ENCODE results near the gene STRN3. TPM values are rescaled to one million over a fixed set of nuclear protein-coding genes. Genes with fewer than 3 reads are reported as not detected.
"Not testable (repeated sequence)": the region's sequence is repeated elsewhere in the genome, so short reads cannot be mapped to it uniquely, and the experiment has no call there.

The STRN3 gene
- total RNA-seq, 2 experiments from 2014 or later, result 22.3 to 25.4 TPM

DNA sequence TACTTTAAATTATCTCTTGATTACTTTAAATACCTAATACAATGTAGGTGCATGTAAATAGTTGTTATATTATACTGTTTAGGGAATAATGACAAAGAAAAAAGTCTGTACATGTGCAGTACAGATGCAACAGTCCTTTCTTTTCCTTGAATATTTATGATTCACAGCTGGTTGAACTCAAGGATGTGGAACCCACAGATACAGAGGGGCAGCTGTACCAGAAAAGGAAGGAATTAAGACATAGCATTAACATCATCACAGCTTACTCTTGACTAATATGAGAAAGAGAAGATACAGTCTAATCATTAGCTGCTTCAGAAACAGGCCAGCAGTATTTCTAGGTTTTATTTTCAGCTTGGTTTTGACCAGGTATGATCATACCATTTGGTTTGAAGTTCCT lies 35.4 kb downstream of the STRN3 start:
- no peaks in the 10 kb centered on the region for H3K27me3 Mint-ChIP-seq
- peaks cover 15% of the 10 kb centered on the region for H3K4me1 Mint-ChIP-seq
- DNase-seq, result no peak
- no peaks in the 10 kb centered on the region for H3K9me3 Mint-ChIP-seq
- POLR2A ChIA-PET, result no interaction called here
- H3K4me3 Mint-ChIP-seq, result no peak overlapping the region
- H3K36me3 Mint-ChIP-seq (ENCODE audit: low read depth), result peaks cover 9% of the 10 kb centered on the region
- CTCF ChIA-PET, result interaction anchor here (0.5 to 1.0 kb wide), 2 partner anchors 10 to 223 kb away, joined by 3 to 4 read pairs; no protein-coding TSS in a partner anchor
- no peak overlapping the region for H3K27ac Mint-ChIP-seq

DNA sequence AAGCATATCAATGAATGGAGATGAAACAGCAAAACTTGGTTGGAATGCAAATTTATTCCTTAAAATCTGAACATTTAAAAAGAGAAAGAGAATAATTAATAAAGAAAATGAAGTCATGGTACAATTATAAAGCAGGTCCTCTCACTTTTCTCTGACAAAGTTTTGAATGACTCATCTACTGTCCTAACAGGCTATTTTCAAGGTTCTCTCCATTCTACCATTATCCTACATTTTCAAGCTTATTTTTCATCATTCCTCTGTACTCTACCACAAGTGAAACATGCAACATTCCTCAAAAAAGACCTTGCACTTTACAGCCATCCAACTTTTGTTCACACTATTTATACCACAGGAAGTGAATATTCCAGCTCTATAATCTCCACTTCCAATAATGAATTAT lies 37.7 kb downstream of the STRN3 start:
- H3K27ac Mint-ChIP-seq, result no peak overlapping the region
- no peaks in the 10 kb centered on the region for H3K27me3 Mint-ChIP-seq
- no peak for DNase-seq
- H3K36me3 Mint-ChIP-seq (ENCODE audit: low read depth), result peaks cover 6% of the 10 kb centered on the region
- H3K9me3 Mint-ChIP-seq, result no peaks in the 10 kb centered on the region
- CTCF ChIA-PET, result no interaction called here
- H3K4me1 Mint-ChIP-seq, result peaks cover 5% of the 10 kb centered on the region
- POLR2A ChIA-PET, result no interaction called here
- no peak overlapping the region for H3K4me3 Mint-ChIP-seq

DNA sequence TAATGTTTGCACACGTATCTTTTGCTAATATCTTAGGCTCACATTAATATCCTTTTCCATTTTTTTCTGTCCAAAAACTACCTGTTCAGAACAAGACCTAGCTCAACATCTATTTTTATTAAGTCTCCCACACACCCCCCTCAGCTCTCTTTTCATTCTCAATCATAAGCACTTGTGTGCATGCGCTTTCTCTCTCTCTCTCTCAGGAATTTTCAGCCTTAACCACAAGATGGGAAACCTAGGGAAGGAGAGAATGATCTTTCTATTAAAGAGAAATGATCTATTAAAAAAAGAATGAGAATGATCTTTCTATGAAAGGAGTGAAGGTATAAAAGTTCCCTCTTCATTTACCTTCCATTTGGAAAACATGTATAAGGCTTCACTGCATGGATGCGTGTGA lies 40.4 kb downstream of the STRN3 start:
- Mint-ChIP-seq H3K27ac (no peak overlapping the region), H3K4me1 (peaks cover 2% of the 10 kb centered on the region), H3K4me3 (no peak overlapping the region), H3K36me3 (ENCODE audit: low read depth) (peaks cover 6% of the 10 kb centered on the region), H3K27me3 (no peaks in the 10 kb centered on the region), H3K9me3 (no peaks in the 10 kb centered on the region)
- CTCF ChIA-PET, result no interaction called here
- POLR2A ChIA-PET, result no interaction called here
- DNase-seq, result no peak

DNA sequence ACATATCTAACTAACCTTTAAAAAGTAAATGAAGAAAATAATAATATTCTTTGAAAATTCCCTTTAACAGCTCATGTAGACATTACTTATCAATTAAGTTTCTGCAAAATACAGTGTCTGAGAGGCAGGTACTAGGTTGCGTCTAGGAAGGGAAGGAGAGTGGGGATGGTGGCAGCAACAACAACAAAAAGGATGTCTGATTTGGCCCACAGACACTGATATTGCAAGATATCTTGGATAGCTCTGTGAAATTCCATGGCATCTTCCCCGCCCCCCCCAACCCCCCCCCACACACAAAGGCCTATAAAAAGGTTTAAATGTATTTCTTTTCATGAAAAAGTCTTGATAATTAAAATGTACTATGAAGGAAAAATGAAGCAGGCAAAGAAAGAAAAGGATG lies 42.3 kb downstream of the STRN3 start:
- Mint-ChIP-seq H3K27ac (no peak overlapping the region), H3K9me3 (no peaks in the 10 kb centered on the region), H3K4me1 (no peaks in the 10 kb centered on the region), H3K27me3 (no peaks in the 10 kb centered on the region), H3K36me3 (ENCODE audit: low read depth) (peaks cover 3% of the 10 kb centered on the region), H3K4me3 (no peak overlapping the region)
- CTCF ChIA-PET, result interaction anchor here (0.6 to 1.5 kb wide), 3 partner anchors 39 to 99 kb away, joined by 3 read pairs; no protein-coding TSS in a partner anchor
- no peak for DNase-seq
- POLR2A ChIA-PET, result no interaction called here

DNA sequence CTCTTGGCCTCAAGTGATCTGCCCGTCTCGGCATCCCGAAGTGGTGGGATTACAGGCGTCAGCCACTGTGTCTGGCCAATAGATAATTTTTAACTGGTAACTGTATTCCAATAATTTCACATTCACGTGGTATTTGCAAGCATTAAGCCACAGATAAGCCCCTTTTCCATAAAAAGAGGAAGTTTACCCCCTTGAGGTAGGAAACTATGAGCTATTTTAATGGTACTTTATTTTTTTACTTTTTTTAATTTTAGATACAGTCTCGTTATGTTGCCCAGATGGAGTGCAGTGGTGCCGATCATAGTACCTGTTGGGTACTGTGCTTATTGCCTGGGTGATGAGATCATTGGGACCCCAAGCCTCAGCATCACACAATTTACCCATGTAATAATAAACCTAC lies 43.6 kb downstream of the STRN3 start:
- no peak overlapping the region for H3K4me3 Mint-ChIP-seq
- H3K27me3 Mint-ChIP-seq, result no peaks in the 10 kb centered on the region
- H3K9me3 Mint-ChIP-seq, result no peaks in the 10 kb centered on the region
- ChIA-PET CTCF (interaction anchor here (1.0 to 1.1 kb wide), 2 partner anchors 95 to 100 kb away, joined by 3 to 4 read pairs; no protein-coding TSS in a partner anchor), POLR2A (no interaction called here)
- DNase-seq, result no peak
- H3K36me3 Mint-ChIP-seq (ENCODE audit: low read depth), result peaks cover 3% of the 10 kb centered on the region
- H3K4me1 Mint-ChIP-seq, result peaks cover 1% of the 10 kb centered on the region
- no peak overlapping the region for H3K27ac Mint-ChIP-seq

DNA sequence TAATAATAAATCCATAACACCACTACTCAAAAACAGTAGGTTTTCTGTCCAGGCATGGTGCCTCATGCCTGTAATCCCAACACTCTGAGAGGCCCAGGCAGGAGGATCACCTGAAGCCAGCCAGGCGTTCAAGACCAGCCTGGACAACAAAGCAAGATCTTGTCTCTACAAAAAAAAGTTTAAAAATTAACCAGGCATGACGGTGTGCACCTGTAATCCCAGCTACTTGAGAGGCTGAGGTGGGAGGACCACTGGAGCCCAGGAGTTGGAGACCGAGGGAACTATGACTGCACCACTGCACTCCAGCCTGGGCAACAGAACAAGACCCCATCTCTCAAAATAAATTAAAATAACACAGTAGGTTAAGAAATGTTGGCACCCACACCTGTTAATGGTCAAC lies 45.2 kb downstream of the STRN3 start:
- ChIA-PET POLR2A (no interaction called here), CTCF (interaction anchor here (0.6 to 2.9 kb wide), 6 partner anchors 10 to 205 kb away, joined by 3 to 8 read pairs (median 3); partner anchors contain the start of gene STRN3)
- no peak overlapping the region for H3K27ac Mint-ChIP-seq
- H3K9me3 Mint-ChIP-seq, result no peaks in the 10 kb centered on the region
- peaks cover 3% of the 10 kb centered on the region for H3K36me3 Mint-ChIP-seq (ENCODE audit: low read depth)
- no peak for DNase-seq
- H3K27me3 Mint-ChIP-seq, result no peaks in the 10 kb centered on the region
- peaks cover 1% of the 10 kb centered on the region for H3K4me1 Mint-ChIP-seq
- no peak overlapping the region for H3K4me3 Mint-ChIP-seq

DNA sequence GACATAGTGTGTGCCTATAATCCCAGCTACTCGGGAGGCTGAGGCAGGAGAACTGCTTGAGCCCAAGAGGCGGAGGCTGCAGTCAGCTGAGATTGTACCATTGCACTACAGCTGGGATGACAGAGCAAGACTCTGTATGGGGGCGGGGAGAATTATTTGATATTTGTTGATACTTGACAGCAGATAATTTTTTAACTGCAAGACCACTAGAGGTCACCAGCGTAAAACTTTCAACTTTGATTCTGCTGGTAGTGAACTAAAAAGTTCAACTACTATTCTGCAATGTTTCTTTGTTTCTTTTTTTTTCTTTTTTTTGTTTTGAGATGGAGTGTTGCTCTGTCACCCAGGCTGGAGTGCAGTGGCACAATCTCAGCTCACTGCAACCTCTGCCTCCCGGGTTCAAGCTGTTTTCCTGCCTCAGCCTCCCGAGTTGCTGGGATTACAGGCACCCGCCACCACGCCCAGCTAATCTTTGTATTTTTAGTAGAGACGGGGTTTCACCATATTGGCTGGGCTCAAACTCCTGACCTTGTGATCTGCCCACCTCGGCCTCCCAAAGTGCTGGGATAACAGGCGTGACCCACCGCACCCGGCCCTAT lies 46.0 kb downstream of the STRN3 start:
- not testable (repeated sequence) for H3K36me3 Mint-ChIP-seq (ENCODE audit: low read depth); H3K4me3 Mint-ChIP-seq; H3K27me3 Mint-ChIP-seq; H3K27ac Mint-ChIP-seq; H3K9me3 Mint-ChIP-seq; H3K4me1 Mint-ChIP-seq
- CTCF ChIA-PET, result interaction anchor here (0.6 to 2.9 kb wide), 8 partner anchors 11 to 403 kb away, joined by 3 to 8 read pairs (median 3); partner anchors contain the start of gene STRN3
- DNase-seq, result peak; percentile 26
- POLR2A ChIA-PET, result interaction anchor here (1.4 kb wide), 1 partner anchor 45 kb away, joined by 5 read pairs; the partner anchor contains the start of gene AP4S1

DNA sequence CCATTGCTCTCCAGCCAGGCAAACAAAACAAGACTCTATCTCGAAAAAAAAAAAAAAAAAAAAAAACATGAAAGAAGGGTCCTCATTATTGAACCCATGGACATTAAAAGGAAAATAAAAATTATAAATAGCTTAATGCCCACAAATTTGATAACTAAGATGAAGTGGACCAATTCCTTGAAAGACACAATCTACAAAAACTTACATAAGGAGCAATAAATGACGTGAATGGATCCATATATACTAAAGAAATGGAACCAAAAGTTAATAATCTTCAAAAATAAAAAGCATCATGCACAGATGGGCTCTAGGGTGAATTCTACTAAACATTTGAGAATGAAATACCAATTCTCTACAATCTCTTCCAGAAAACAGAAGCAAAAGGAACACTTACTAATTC lies 48.4 kb downstream of the STRN3 start:
- Mint-ChIP-seq H3K4me1 (peaks cover 10% of the 10 kb centered on the region), H3K27ac (no peak overlapping the region), H3K27me3 (no peaks in the 10 kb centered on the region), H3K36me3 (ENCODE audit: low read depth) (no peaks in the 10 kb centered on the region), H3K4me3 (no peak overlapping the region), H3K9me3 (no peaks in the 10 kb centered on the region)
- POLR2A ChIA-PET, result interaction anchor here (1.2 kb wide), 1 partner anchor 49 kb away, joined by 3 read pairs; the partner anchor contains the start of gene STRN3
- CTCF ChIA-PET, result interaction anchor here (0.7 to 1.3 kb wide), 2 partner anchors 100 to 105 kb away, joined by 3 to 7 read pairs; no protein-coding TSS in a partner anchor
- no peak for DNase-seq

DNA sequence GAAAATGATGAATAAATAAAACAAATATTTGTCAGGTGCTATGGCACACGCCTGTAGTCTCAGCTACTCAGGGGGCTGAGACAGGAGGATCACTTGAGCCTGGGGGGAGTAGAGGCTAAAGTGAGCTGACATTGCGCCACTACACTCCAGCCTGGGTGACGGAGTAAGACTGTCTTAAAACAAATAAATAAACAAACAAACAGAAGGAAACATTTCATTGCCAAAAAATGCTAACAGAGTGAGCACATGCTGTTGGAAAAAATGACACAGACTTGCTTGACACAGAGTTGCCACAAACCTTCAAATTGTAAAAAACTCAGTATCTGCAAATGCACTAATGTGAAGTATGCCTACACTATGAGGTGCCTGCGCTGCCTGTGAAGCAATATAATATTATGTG lies 51.6 kb downstream of the STRN3 start:
- CTCF ChIA-PET, result interaction anchor here (0.7 kb wide), 1 partner anchor 130 kb away, joined by 4 read pairs; no protein-coding TSS in a partner anchor
- H3K4me3 Mint-ChIP-seq, result no peak overlapping the region
- no peaks in the 10 kb centered on the region for H3K9me3 Mint-ChIP-seq
- no peak for DNase-seq
- POLR2A ChIA-PET, result no interaction called here
- H3K27me3 Mint-ChIP-seq, result no peaks in the 10 kb centered on the region
- no peak overlapping the region for H3K27ac Mint-ChIP-seq
- H3K36me3 Mint-ChIP-seq (ENCODE audit: low read depth), result peaks cover 4% of the 10 kb centered on the region
- H3K4me1 Mint-ChIP-seq, result peaks cover 17% of the 10 kb centered on the region

DNA sequence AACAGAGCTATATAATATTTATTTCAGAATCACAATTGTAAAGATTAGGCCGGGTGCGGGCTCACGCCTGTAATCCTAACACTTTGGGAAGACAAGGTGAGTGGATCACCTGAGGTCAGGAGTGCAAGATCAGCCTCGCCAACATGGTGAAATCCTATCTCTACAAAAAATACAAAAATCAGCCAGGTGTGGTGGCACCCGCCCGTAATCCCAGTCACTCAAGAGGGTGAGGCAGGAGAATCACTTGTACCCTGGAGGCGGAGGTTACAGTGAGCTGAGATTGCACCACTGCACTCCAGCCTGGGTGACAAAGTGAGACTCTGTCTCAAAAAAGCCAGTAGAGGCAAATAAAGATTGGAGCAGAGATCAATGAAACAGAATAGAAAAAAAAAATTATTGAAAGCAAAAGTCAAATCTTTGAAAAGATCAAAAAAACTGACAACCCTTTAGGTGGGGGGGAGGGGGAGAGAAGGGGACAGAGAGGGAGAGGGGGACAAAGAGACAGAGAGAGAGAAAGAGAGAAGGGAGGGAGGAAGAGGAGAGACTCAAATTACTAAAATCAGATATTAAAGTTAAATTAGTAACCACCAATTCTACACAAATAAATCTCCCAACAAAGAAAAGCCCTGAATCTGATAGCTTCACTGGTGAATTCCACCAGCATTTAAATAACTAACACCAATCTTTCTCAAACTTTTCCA lies 53.1 kb downstream of the STRN3 start:
- no peak overlapping the region for H3K27ac Mint-ChIP-seq
- H3K4me3 Mint-ChIP-seq, result no peak overlapping the region
- POLR2A ChIA-PET, result no interaction called here
- peaks cover 4% of the 10 kb centered on the region for H3K36me3 Mint-ChIP-seq (ENCODE audit: low read depth)
- H3K9me3 Mint-ChIP-seq, result no peaks in the 10 kb centered on the region
- CTCF ChIA-PET, result no interaction called here
- H3K27me3 Mint-ChIP-seq, result no peaks in the 10 kb centered on the region
- H3K4me1 Mint-ChIP-seq, result peaks cover 16% of the 10 kb centered on the region
- no peak for DNase-seq

DNA sequence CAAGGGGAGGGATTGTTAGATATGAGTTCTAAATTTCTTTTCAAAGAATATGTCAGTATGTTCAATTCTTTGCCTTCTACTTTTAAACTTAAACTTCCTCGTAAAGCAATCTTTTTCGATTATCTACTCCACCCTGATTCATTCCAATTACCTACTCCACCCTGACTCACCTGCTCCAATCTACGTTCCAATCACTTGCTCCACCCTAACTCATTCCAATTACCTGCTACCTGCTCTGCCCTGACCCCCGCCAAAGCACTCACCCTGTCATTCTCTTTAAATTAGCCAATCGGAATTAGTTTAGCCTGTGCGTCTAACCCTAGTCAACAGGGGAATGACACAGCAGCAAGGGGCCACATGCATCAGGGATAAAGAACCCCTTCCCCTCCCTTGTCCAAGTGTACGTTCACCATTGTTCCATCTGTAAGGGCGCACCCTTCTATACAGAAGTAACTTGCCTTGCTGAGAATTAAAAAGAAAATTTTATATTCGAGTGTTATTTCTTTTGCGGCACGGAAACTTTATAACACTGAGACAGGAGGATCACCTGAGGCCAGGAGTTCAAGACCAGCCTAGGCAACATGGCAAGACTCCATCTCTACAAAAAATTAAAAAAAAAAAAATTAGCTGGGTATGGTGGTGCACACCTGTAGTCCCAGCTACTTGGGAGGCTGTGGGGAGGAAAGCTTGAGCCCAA lies 54.0 kb downstream of the STRN3 start:
- POLR2A ChIA-PET; DNase-seq; H3K4me3 Mint-ChIP-seq; H3K9me3 Mint-ChIP-seq; CTCF ChIA-PET; H3K27ac Mint-ChIP-seq; H3K36me3 Mint-ChIP-seq (ENCODE audit: low read depth); H3K27me3 Mint-ChIP-seq: not testable (repeated sequence)
- peaks cover 16% of the 10 kb centered on the region for H3K4me1 Mint-ChIP-seq

DNA sequence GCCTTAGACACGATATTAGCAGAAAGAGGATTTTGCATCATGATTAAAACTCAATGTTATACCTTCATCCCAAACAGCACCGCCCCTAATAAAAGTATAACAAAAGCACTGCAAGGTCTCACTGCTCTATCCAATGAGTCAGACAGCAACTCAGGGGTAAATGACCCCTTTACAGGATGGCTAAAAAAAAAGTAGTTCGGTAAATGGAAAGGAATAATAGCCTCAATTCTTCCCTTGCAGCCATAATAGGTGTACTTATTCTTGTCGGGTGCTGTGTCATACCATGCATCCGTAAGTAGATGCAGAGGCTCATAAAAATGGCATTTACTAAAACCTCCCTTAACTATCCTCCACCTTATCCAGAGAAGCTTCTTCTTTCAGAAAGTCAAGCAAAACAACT lies 54.6 kb downstream of the STRN3 start:
- Mint-ChIP-seq H3K4me1 (peaks cover 18% of the 10 kb centered on the region), H3K27ac (no peak overlapping the region), H3K9me3 (peaks cover 6% of the 10 kb centered on the region), H3K4me3 (no peak overlapping the region), H3K36me3 (ENCODE audit: low read depth) (peaks cover 6% of the 10 kb centered on the region), H3K27me3 (no peaks in the 10 kb centered on the region)
- ChIA-PET POLR2A (no interaction called here), CTCF (no interaction called here)
- DNase-seq, result no peak

DNA sequence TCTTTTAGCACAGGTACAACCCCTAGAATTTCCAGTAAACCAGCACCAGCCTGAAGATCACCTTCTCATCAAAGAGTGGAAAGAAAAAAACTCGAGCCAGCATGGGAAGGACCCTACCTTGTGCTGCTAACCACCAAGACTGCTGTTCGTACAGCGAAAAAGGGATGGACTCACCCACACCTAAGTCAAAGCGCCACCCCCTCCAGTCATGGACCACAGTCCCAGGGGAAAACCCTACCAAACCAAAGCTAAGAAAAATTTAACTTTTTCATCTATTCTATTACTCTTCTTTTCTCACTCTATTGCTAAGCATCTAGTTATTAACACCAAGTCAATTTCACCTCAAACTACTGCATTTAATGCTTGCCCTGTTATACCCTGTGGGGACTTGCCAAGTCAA lies 56.4 kb downstream of the STRN3 start:
- CTCF ChIA-PET, POLR2A ChIA-PET, H3K27ac Mint-ChIP-seq, DNase-seq, H3K4me3 Mint-ChIP-seq, H3K27me3 Mint-ChIP-seq: not testable (repeated sequence)
- Mint-ChIP-seq H3K36me3 (ENCODE audit: low read depth) (peaks cover 23% of the 10 kb centered on the region), H3K4me1 (peaks cover 26% of the 10 kb centered on the region), H3K9me3 (peaks cover 19% of the 10 kb centered on the region)

Measured in activated CD4-positive, alpha-beta memory T cell treated with anti-CD3 and anti-CD28 coated beads, Interleukin-2, amount 10 ng/mL, durations not matched to agents 7 days and 5 days (primary cell).